Suprapubic skin (tissue), 4 donors: Measurements from ENCODE around the gene PTPN14.

Source experiments
- EP300 ChIP-seq: sonication (generic); formaldehyde crosslinking; IDR thresholded peaks from one replicate; pipeline ENCODE4 v1.6.1; 2017; ENCODE audit warnings: antibody characterized with exemption
- POLR2A ChIP-seq, 2 donors: fragments of 450-650 bp; IDR thresholded peaks; one replicate each; pipeline ENCODE4 v1.6.1; 2017; ENCODE audit warnings: antibody characterized with exemption in 2 of 2, mild to moderate bottlenecking in 2 of 2, moderate library complexity in 2 of 2
- POLR2AphosphoS5 ChIP-seq, 3 donors: sonication (generic); formaldehyde crosslinking; IDR thresholded peaks; one replicate each; pipeline ENCODE4 v1.6.1; 2017; ENCODE audit warnings: antibody characterized with exemption in 3 of 3
- TF ChIP-seq, protein P1 (sequence below), 2 donors: fragments of 200-600 bp in 1 of 2; fragments of 450-650 bp in 1 of 2; sonication (generic) in 1 of 2; IDR thresholded peaks; one replicate each; pipeline ENCODE4 v1.5.1; 2016 to 2019; ENCODE audit warnings: antibody characterized with exemption in 2 of 2, mild to moderate bottlenecking in 1 of 2, moderate library complexity in 1 of 2

GRCh38 chr1:214582289-214582891 is 31.0 kb upstream of the PTPN14 start:
- TF ChIP-seq, protein P1, sequence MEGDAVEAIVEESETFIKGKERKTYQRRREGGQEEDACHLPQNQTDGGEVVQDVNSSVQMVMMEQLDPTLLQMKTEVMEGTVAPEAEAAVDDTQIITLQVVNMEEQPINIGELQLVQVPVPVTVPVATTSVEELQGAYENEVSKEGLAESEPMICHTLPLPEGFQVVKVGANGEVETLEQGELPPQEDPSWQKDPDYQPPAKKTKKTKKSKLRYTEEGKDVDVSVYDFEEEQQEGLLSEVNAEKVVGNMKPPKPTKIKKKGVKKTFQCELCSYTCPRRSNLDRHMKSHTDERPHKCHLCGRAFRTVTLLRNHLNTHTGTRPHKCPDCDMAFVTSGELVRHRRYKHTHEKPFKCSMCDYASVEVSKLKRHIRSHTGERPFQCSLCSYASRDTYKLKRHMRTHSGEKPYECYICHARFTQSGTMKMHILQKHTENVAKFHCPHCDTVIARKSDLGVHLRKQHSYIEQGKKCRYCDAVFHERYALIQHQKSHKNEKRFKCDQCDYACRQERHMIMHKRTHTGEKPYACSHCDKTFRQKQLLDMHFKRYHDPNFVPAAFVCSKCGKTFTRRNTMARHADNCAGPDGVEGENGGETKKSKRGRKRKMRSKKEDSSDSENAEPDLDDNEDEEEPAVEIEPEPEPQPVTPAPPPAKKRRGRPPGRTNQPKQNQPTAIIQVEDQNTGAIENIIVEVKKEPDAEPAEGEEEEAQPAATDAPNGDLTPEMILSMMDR (IDR thresholded peaks at IDR 0.05): no peak
- TF ChIP-seq POLR2AphosphoS5 (IDR thresholded peaks at IDR 0.05) (no peak), POLR2A (IDR thresholded peaks at IDR 0.05) (no peak), EP300 (no peak)
